H1 (cell line): ENCODE data around the gene OCLN. TPM values are rescaled to one million over a fixed set of nuclear protein-coding genes. Genes with fewer than 3 reads are reported as not detected.

Experiments
- CTCF ChIA-PET: fragments of 300-600 bp; sonication (Branson Sonifier 250); formaldehyde crosslinking; loops from one replicate; lab custom pipeline; 2021; ENCODE audit not compliant: partially characterized antibody; lab: Charles Lee
- POLR2A ChIA-PET: fragments of 300-600 bp; sonication (Branson Sonifier 250); formaldehyde crosslinking; loops from one replicate; lab custom pipeline; 2021; ENCODE audit warnings: inconsistent platforms; ENCODE audit not compliant: partially characterized antibody; lab: Charles Lee
- DNase-seq, 2 experiments: peaks; one replicate each; pipeline versions ENCODE4 v3.0.0 to v3.0.0-alpha.2; 2010 to 2022; ENCODE audit warnings: low spot score in 2 of 2, low read depth in 1 of 2, mixed read lengths in 1 of 2
- FAIRE-seq: peaks from 2 replicates; lab custom pipeline; 2011; peaks lifted over from hg19 to GRCh38; lab: Jason Lieb, UNC
- H2AFZ ChIP-seq: 2 replicates; pipeline ENCODE4 v1.8.1; 2012; ENCODE audit warnings: low read length, inconsistent platforms
- H2AK5ac ChIP-seq: 2 replicates; pipeline ENCODE4 v1.6.1; 2013; ENCODE audit warnings: low read depth, low read length
- H2BK120ac ChIP-seq: replicated peaks from 2 replicates; pipeline ENCODE3; 2013; ENCODE audit warnings: low read depth, low read length, inconsistent platforms
- H2BK12ac ChIP-seq: 2 replicates; pipeline ENCODE4 v1.6.1; 2013; ENCODE audit warnings: low read depth, low read length
- H2BK15ac ChIP-seq: 2 replicates; pipeline ENCODE4 v1.6.1; 2013; ENCODE audit warnings: low read length
- H2BK20ac ChIP-seq: 2 replicates; pipeline ENCODE4 v1.6.1; 2013; ENCODE audit warnings: low read length
- H2BK5ac ChIP-seq: 2 replicates; pipeline ENCODE4 v1.6.1; 2013; ENCODE audit warnings: low read depth, low read length
- H3K14ac ChIP-seq: 2 replicates; pipeline ENCODE4 v1.6.1; 2013; ENCODE audit warnings: inconsistent platforms; ENCODE audit not compliant: insufficient read length
- H3K18ac ChIP-seq: 2 replicates; pipeline ENCODE4 v1.6.1; 2013; ENCODE audit warnings: low read length; ENCODE audit errors: extremely low read depth
- H3K23ac ChIP-seq: 2 replicates; pipeline ENCODE4 v1.6.1; 2013; ENCODE audit warnings: inconsistent platforms; ENCODE audit not compliant: insufficient read length
- H3K23me2 ChIP-seq: 2 replicates; pipeline ENCODE4 v1.6.1; 2013; ENCODE audit warnings: low read depth, low read length
- H3K27ac ChIP-seq: 2 replicates; pipeline ENCODE4 v1.6.1; 2011; ENCODE audit warnings: low read depth, low read length, inconsistent platforms
- H3K27me3 ChIP-seq, 4 experiments: replicated peaks in 1 of 4; 1 replicate in 1 of 4; 2 replicates in 3 of 4; pipeline versions ENCODE4 v1.6.1 to v1.8.1; 2011 to 2013; ENCODE audit warnings: low read length in 3 of 4, mild to moderate bottlenecking in 3 of 4, inconsistent platforms in 2 of 4, mixed read lengths in 2 of 4, moderate library complexity in 1 of 4; ENCODE audit not compliant: control insufficient read depth in 3 of 4, insufficient read depth in 3 of 4; ENCODE audit errors: extremely low read depth in 1 of 4
- H3K36me3 ChIP-seq, 4 experiments: 2 replicates each; pipeline versions ENCODE4 v1.6.1 to v1.8.1; 2011 to 2013; ENCODE audit warnings: mild to moderate bottlenecking in 4 of 4, low read length in 3 of 4, moderate library complexity in 2 of 4, control low read depth in 1 of 4, inconsistent platforms in 1 of 4; ENCODE audit not compliant: insufficient read depth in 4 of 4, control insufficient read depth in 2 of 4
- H3K4ac ChIP-seq: replicated peaks from 2 replicates; pipeline ENCODE3; 2013; ENCODE audit warnings: low read length, low read depth, mixed read lengths, inconsistent platforms; ENCODE audit not compliant: insufficient read length
- H3K4me1 ChIP-seq, 4 experiments: replicated peaks in 1 of 4; 1 replicate in 1 of 4; 2 replicates in 3 of 4; pipeline versions ENCODE4 v1.6.1 to v1.8.1; 2011 to 2013; ENCODE audit warnings: low read length in 3 of 4, inconsistent platforms in 2 of 4, mixed read lengths in 1 of 4; ENCODE audit not compliant: insufficient read depth in 4 of 4, control insufficient read depth in 3 of 4
- H3K4me2 ChIP-seq, 2 experiments: 2 replicates each; pipeline versions ENCODE4 v1.6.1 to v1.8.1; 2011 to 2013; ENCODE audit warnings: low read depth in 2 of 2, low read length in 2 of 2, control low read depth in 1 of 2, inconsistent platforms in 1 of 2, mild to moderate bottlenecking in 1 of 2; ENCODE audit not compliant: insufficient read depth in 1 of 2
- H3K4me3 ChIP-seq, 4 experiments: fragments of 200-600, 300-600 bp in 1 of 4; sonication (generic), shearing (Covaris generic), sonication (Bioruptor Twin) in 1 of 4; 2 replicates each; pipeline versions ENCODE4 v1.5.1 to v1.8.1; 2011 to 2016; ENCODE audit warnings: low read length in 4 of 4, low read depth in 3 of 4, control low read depth in 2 of 4, inconsistent platforms in 2 of 4, mild to moderate bottlenecking in 2 of 4, mixed read lengths in 1 of 4, moderate library complexity in 1 of 4; ENCODE audit not compliant: insufficient read depth in 2 of 4; ENCODE audit errors: extremely low read depth in 1 of 4
- H3K56ac ChIP-seq: replicated peaks from 2 replicates; pipeline ENCODE3; 2013; ENCODE audit warnings: low read depth, mild to moderate bottlenecking, mixed read lengths, low read length, inconsistent platforms; ENCODE audit not compliant: insufficient read length
- H3K79me1 ChIP-seq: 2 replicates; pipeline ENCODE4 v1.6.1; 2013; ENCODE audit warnings: low read depth, low read length, control low read depth
- H3K79me2 ChIP-seq, 2 experiments: 2 replicates each; pipeline versions ENCODE4 v1.6.1 to v1.8.1; 2012 to 2013; ENCODE audit warnings: low read length in 2 of 2, mild to moderate bottlenecking in 2 of 2, inconsistent platforms in 1 of 2; ENCODE audit not compliant: insufficient read depth in 2 of 2, control insufficient read depth in 1 of 2
- H3K9ac ChIP-seq, 4 experiments: replicated peaks in 1 of 4; 1 replicate in 1 of 4; 2 replicates in 3 of 4; pipeline versions ENCODE4 v1.6.1 to v1.8.1; 2011 to 2013; ENCODE audit warnings: low read depth in 3 of 4, low read length in 3 of 4, control low read depth in 2 of 4, mild to moderate bottlenecking in 2 of 4, moderate library complexity in 2 of 4, inconsistent platforms in 1 of 4; ENCODE audit errors: extremely low read depth in 1 of 4
- H3K9me3 ChIP-seq, 2 experiments: 2 replicates each; pipeline versions ENCODE4 v1.6.1 to v1.8.1; 2012 to 2013; ENCODE audit warnings: mild to moderate bottlenecking in 2 of 2, moderate library complexity in 2 of 2, control low read depth in 1 of 2, inconsistent platforms in 1 of 2, low read depth in 1 of 2, low read length in 1 of 2, mixed read lengths in 1 of 2; ENCODE audit not compliant: insufficient read depth in 2 of 2
- H4K20me1 ChIP-seq, 2 experiments: replicated peaks in 1 of 2; 2 replicates each; pipeline versions ENCODE3 to v1.8.1; 2011 to 2013; ENCODE audit warnings: inconsistent platforms in 2 of 2, low read length in 2 of 2, mild to moderate bottlenecking in 1 of 2; ENCODE audit not compliant: insufficient read depth in 2 of 2, control insufficient read depth in 1 of 2
- H4K5ac ChIP-seq: 2 replicates; pipeline ENCODE4 v1.6.1; 2013; ENCODE audit warnings: low read length, low read depth, mixed read lengths, inconsistent platforms; ENCODE audit not compliant: insufficient read length
- H4K8ac ChIP-seq: 2 replicates; pipeline ENCODE4 v1.8.0; 2013; ENCODE audit warnings: mild to moderate bottlenecking, moderate library complexity, low read length, inconsistent platforms; ENCODE audit not compliant: insufficient read depth; ENCODE audit errors: extremely low read depth
- H4K91ac ChIP-seq: replicated peaks from 2 replicates; pipeline ENCODE3; 2013; ENCODE audit warnings: low read length, mixed read lengths, inconsistent platforms; ENCODE audit not compliant: insufficient read length
- ASH2L ChIP-seq: fragments of 200-600, 300-600 bp; sonication (generic); IDR thresholded peaks from one replicate; pipeline ENCODE4 v1.7.1; 2017; ENCODE audit warnings: low read length
- BCL11A ChIP-seq, 2 experiments: IDR thresholded peaks; one replicate each; pipeline ENCODE4 v1.6.1; 2011; ENCODE audit warnings: low read depth in 2 of 2, low read length in 2 of 2, mild to moderate bottlenecking in 2 of 2
- FOSL1 ChIP-seq: IDR thresholded peaks from 2 replicates; pipeline ENCODE4 v1.6.1; 2011; ENCODE audit warnings: mild to moderate bottlenecking, low read depth, low read length, moderate library complexity; ENCODE audit not compliant: insufficient read depth
- KDM4A ChIP-seq: IDR thresholded peaks from one replicate; pipeline ENCODE4 v1.7.1; 2012; ENCODE audit warnings: low read depth, mild to moderate bottlenecking, moderate library complexity, low read length, inconsistent platforms; ENCODE audit not compliant: severe bottlenecking
- KDM5A ChIP-seq: fragments of 200-600 bp; IDR thresholded peaks from 2 replicates; pipeline ENCODE4 v1.7.1; 2012; ENCODE audit warnings: mild to moderate bottlenecking, low read length, inconsistent platforms, mixed read lengths
- POU5F1 ChIP-seq: IDR thresholded peaks from 2 replicates; pipeline ENCODE4 v1.6.1; 2011; ENCODE audit warnings: low read depth, mild to moderate bottlenecking, low read length, moderate library complexity
- RBBP5 ChIP-seq: IDR thresholded peaks from 2 replicates; pipeline ENCODE4 v1.7.1; 2012; ENCODE audit warnings: low read depth, mild to moderate bottlenecking, inconsistent platforms, low read length, moderate library complexity, borderline replicate concordance
- SIRT6 ChIP-seq: IDR thresholded peaks from one replicate; pipeline ENCODE4 v1.7.1; 2012; ENCODE audit warnings: low read length, inconsistent platforms
- SUZ12 ChIP-seq: fragments of 200-600 bp; sonication (generic); IDR thresholded peaks from 2 replicates; pipeline ENCODE4 v1.6.1; 2012; ENCODE audit warnings: mild to moderate bottlenecking, inconsistent platforms, low read length, moderate library complexity, mixed read lengths
- ZNF274 ChIP-seq: IDR thresholded peaks from 2 replicates; pipeline ENCODE4 v1.7.0; 2012; ENCODE audit warnings: low read length, borderline replicate concordance; ENCODE audit errors: extremely low read depth
- WGBS, 2 experiments: shearing (Covaris generic) in 1 of 2; methylation state at CpG; one replicate each; pipeline versions ENCODE4 v1.1.6 to v1.1.7; 2013 to 2015; ENCODE audit warnings: low lambda C conversion rate in 2 of 2, mixed read lengths in 2 of 2, inconsistent platforms in 1 of 2, low coverage in 1 of 2, missing lambda C conversion rate in 1 of 2; ENCODE audit not compliant: insufficient replicate concordance in 2 of 2, insufficient coverage in 1 of 2, insufficient read length in 1 of 2; ENCODE audit errors: extremely low coverage in 1 of 2, missing lambda C conversion rate in 1 of 2; 5-methylcytosine and 5-hydroxymethylcytosine counted together
- polyA plus RNA-seq, 7 experiments: library from polyadenylated mRNA; depleted of rRNA in 3 of 7; stranded (reverse) in 5 of 7; unstranded in 2 of 7; fragments of >200 nt in 5 of 7; fragments of 200-250 nt in 2 of 7; gene quantifications; 1 replicate in 5 of 7; 2 replicates in 1 of 7; 4 replicates in 1 of 7; pipeline versions ENCODE4 v1.2.1 to v1.2.3, GENCODE V29; 2011 to 2013; ENCODE audit warnings: missing spikeins in 2 of 7, mixed read lengths in 2 of 7
- total RNA-seq: library from RNA; stranded (reverse); fragmentation: NEBNext Ultra II Directional; extraction: Animal tissue kit (Norgen Biotek cat#: 25700); gene quantifications from 2 replicates; pipeline ENCODE4 v1.2.1, GENCODE V29; 2021

OCLN gene
- total and polyA plus RNA-seq, 2 of the 8 experiments (the other 6 are each of a cell fraction or from before 2014, with no cell fraction given) = 27.9 to 85.5 TPM

GRCh38 chr5:69530561-69531405 is 38.2 kb downstream of the OCLN start:
- Histone ChIP-seq H3K4me3 (no peak overlapping the region), H2BK15ac (no peak overlapping the region), H3K9me3 (no peaks in the 10 kb centered on the region), H2BK5ac (0 out of 2 replicates have a peak overlapping the region, but pooled peaks have one; percentile 3), H3K79me2 (peaks cover 0 to 10% of the 10 kb centered on the region in 2 experiments; a peak in 1 of 4 replicates), H4K8ac (no peak overlapping the region), H2BK20ac (no peak overlapping the region), H2BK12ac (no peak overlapping the region), H3K27me3 (no peaks in the 10 kb centered on the region), H2AFZ (no peak overlapping the region)
- WGBS, 2 experiments = 92% methylated on average over 7 of the region's 7 CpGs; no CpG with 5 or more reads in 1 of the 2 experiments
- CTCF ChIA-PET = interaction anchor here (0.6 kb wide), 1 partner anchor 332 kb away, joined by 3 read pairs; no protein-coding TSS in a partner anchor
- no peak for TF ChIP-seq RBBP5
- TF ChIP-seq ASH2L = no peak
- TF ChIP-seq KDM5A = no peak
- no peak for TF ChIP-seq SIRT6
- no peak for TF ChIP-seq SUZ12
- TF ChIP-seq ZNF274 = no peak
- no peak for TF ChIP-seq BCL11A (IDR thresholded peaks at IDR 0.05; ENCODE audit: low read depth in 2 of 2, low read length in 2 of 2)
- TF ChIP-seq KDM4A = no peak
- no peak for TF ChIP-seq POU5F1
- TF ChIP-seq FOSL1 = no peak
- TF ChIP-seq, all 59 proteins: peak for 0
- no peak overlapping the region for H4K91ac ChIP-seq
- no peak overlapping the region for H3K56ac ChIP-seq
- no peak overlapping the region for H3K18ac ChIP-seq
- H3K14ac ChIP-seq = no peak overlapping the region
- H3K23ac ChIP-seq = no peak overlapping the region
- H4K20me1 ChIP-seq = peaks cover 2% of the 10 kb centered on the region in 2 experiments
- H2BK120ac ChIP-seq = no peak overlapping the region
- DNase-seq = no peak
- H3K4me1 ChIP-seq = peaks cover 0 to 8% (median 2%) of the 10 kb centered on the region in 4 experiments; a peak in 2 of 7 replicates
- H4K5ac ChIP-seq = no peak overlapping the region
- no peak overlapping the region for H3K9ac ChIP-seq
- FAIRE-seq = no peak
- H3K27ac ChIP-seq = no peak overlapping the region
- H3K4ac ChIP-seq = no peak overlapping the region
- H3K36me3 ChIP-seq = peaks cover 0 to 6% (median 0%) of the 10 kb centered on the region in 4 experiments; a peak in 1 of 8 replicates
- no peaks in the 10 kb centered on the region for H3K23me2 ChIP-seq
- POLR2A ChIA-PET = no interaction called here
- no peak overlapping the region for H2AK5ac ChIP-seq
- no peaks in the 10 kb centered on the region; the same call in 1 of the 2 replicates for H3K79me1 ChIP-seq
- H3K4me2 ChIP-seq = no peak overlapping the region
